K562 (cell line): ENCODE measurements around the gene CBR4. TPM values are rescaled to one million over a fixed set of nuclear protein-coding genes. Genes with fewer than 3 reads are reported as not detected.

Experiments used
- CAMTA2 ChIP-seq: fragments of 250-450 bp; sonication (Bioruptor Pico); conservative IDR thresholded peaks from 2 replicates; pipeline ENCODE4 v1.5.1; 2022
- MLX ChIP-seq, 2 experiments: fragments of 450-650 bp in 1 of 2; sonication (generic) in 1 of 2; formaldehyde crosslinking; conservative IDR thresholded peaks; 2 replicates each; pipeline versions ENCODE4 v1.4.0 to v1.8.1; 2020 to 2022; ENCODE audit warnings: mild to moderate bottlenecking in 1 of 2, missing genetic modification reagents in 1 of 2
- PBX2 ChIP-seq, 2 experiments: IDR thresholded peaks in 1 of 2; conservative IDR thresholded peaks in 1 of 2; 2 replicates each; pipeline ENCODE4 v1.6.1; 2016; ENCODE audit warnings: low read depth in 2 of 2, mild to moderate bottlenecking in 1 of 2, missing compliant biosample characterization in 1 of 2, missing genetic modification characterization in 1 of 2, moderate library complexity in 1 of 2
- RNF219 ChIP-seq: fragments of 250-450 bp; sonication (Bioruptor Pico); IDR thresholded peaks from 2 replicates; pipeline ENCODE4 v1.5.0; 2022; ENCODE audit warnings: mild to moderate bottlenecking
- ZBTB43 ChIP-seq: sonication (generic); formaldehyde crosslinking; IDR thresholded peaks from 2 replicates; pipeline ENCODE4 v1.8.0; 2023; ENCODE audit warnings: mild to moderate bottlenecking, missing genetic modification reagents
- ZNF121 ChIP-seq: sonication (generic); formaldehyde crosslinking; conservative IDR thresholded peaks from 2 replicates; pipeline ENCODE4 v1.8.0; 2022; ENCODE audit warnings: missing genetic modification reagents
- ZNF280A ChIP-seq: fragments of 450-650 bp; IDR thresholded peaks from 2 replicates; pipeline ENCODE4 v1.6.1; 2018; ENCODE audit warnings: mild to moderate bottlenecking, low read depth; ENCODE audit not compliant: partially characterized antibody
- ZNF589 ChIP-seq: fragments of 200-800 bp; sonication (Bioruptor generic); IDR thresholded peaks from 2 replicates; pipeline ENCODE4 v1.6.1; 2016; ENCODE audit warnings: low read depth, missing genetic modification characterization, missing compliant biosample characterization
- ZNF609 ChIP-seq: sonication (generic); formaldehyde crosslinking; IDR thresholded peaks from 2 replicates; pipeline ENCODE4 v1.8.1; 2023; ENCODE audit warnings: missing genetic modification reagents, mild to moderate bottlenecking, borderline replicate concordance
- polyA plus RNA-seq, 8 experiments: library from polyadenylated mRNA; depleted of rRNA in 4 of 8; stranded (reverse) in 5 of 8; unstranded in 3 of 8; fragments of >200 nt; fragmentation: Nextera tagmentation in 2 of 8; fragmentation: Illumina TruSeq in 1 of 8; extraction: Ambion mirVana in 2 of 8; extraction: Trizol in 1 of 8; gene quantifications; 2 replicates each; pipeline versions ENCODE4 v1.2.1 to v1.2.3, GENCODE V29; 2011 to 2014; ENCODE audit warnings: inconsistent platforms in 1 of 8, missing spikeins in 1 of 8
- total RNA-seq, 7 experiments: library from RNA; depleted of rRNA in 6 of 7; stranded (reverse); fragments of >200 nt in 6 of 7; fragmentation: Illumina TruSeq in 2 of 7; extraction: Trizol in 2 of 7; gene quantifications; 2 replicates each; pipeline versions ENCODE4 v1.2.1 to v1.2.3, GENCODE V29; 2011 to 2021; ENCODE audit warnings: low replicate concordance in 1 of 7

The CBR4 gene
- total and polyA plus RNA-seq, 9 of the 15 experiments (the other 6 are each of a cell fraction or from before 2014, with no cell fraction given): 12.1 to 26.4 (median 18.6) TPM

GRCh38 chr4:169010125-169011023, at the start of gene CBR4 (continued):
- TF ChIP-seq ZNF609 (CRISPR knock-in tag) (no peak), ZNF280A (no peak), ZNF589 (CRISPR knock-in tag) (peak; percentile 62; the same call in 1 of the 2 replicates), ZNF121 (CRISPR knock-in tag) (no peak), CAMTA2 (no peak), ZBTB43 (CRISPR knock-in tag) (no peak), RNF219 (CRISPR knock-in tag) (no peak), MLX (CRISPR knock-in tag; conservative IDR thresholded peaks at IDR 0.05) (no peak), PBX2 (CRISPR knock-in tag; IDR thresholded peaks at IDR 0.05; ENCODE audit: low read depth) (no peak), PBX2 (tag; conservative IDR thresholded peaks at IDR 0.05; ENCODE audit: low read depth) (peak; percentile 63)
